Kidney epithelial cell (primary cell): ENCODE data around the gene SFRP5. TPM values are rescaled to one million over a fixed set of nuclear protein-coding genes. Genes with fewer than 3 reads are reported as not detected.

ENCODE experiments used
- DNase-seq: peaks from one replicate; pipeline ENCODE4 v3.0.0-alpha.2; 2010; ENCODE audit warnings: low read depth
- H3K27me3 ChIP-seq: 2 replicates; pipeline ENCODE4 v1.6.0; 2011; ENCODE audit warnings: low read length; ENCODE audit not compliant: control insufficient read depth, insufficient read depth
- H3K36me3 ChIP-seq: 2 replicates; pipeline ENCODE4 v1.5.1; 2011; ENCODE audit warnings: low read length; ENCODE audit not compliant: control insufficient read depth, insufficient read depth
- H3K4me3 ChIP-seq: 2 replicates; pipeline ENCODE4 v1.5.1; 2011; ENCODE audit warnings: low read depth, mild to moderate bottlenecking, control low read depth, low read length
- CTCF ChIP-seq: IDR thresholded peaks from 2 replicates; pipeline ENCODE4 v1.5.1; 2011; ENCODE audit warnings: mild to moderate bottlenecking, moderate library complexity, low read length, control low read depth, inconsistent platforms; ENCODE audit not compliant: insufficient read depth, poor library complexity, severe bottlenecking
- total RNA-seq: library from RNA; depleted of rRNA; stranded (reverse); fragments of >200 nt; gene quantifications from 2 replicates; pipeline ENCODE4 v1.2.3, GENCODE V29; 2015

Gene SFRP5
- total RNA-seq, 1 donor from 2014 or later = not detected

- Histone ChIP-seq H3K4me3 (no peak overlapping the region), H3K27me3 (peaks cover 7% of the 10 kb centered on the region), H3K36me3 (no peaks in the 10 kb centered on the region)
- no peak for DNase-seq
- no peak for TF ChIP-seq CTCF
Measured at GRCh38 chr10:97801422-97801821, 29.6 kb upstream of the SFRP5 start.

- no peak for TF ChIP-seq CTCF
- no peak overlapping the region for H3K4me3 ChIP-seq
- no peak for DNase-seq
- H3K36me3 ChIP-seq = no peaks in the 10 kb centered on the region
- H3K27me3 ChIP-seq = peaks cover 7% of the 10 kb centered on the region
Measured at GRCh38 chr10:97800474-97800873, 28.7 kb upstream of the SFRP5 start.

GRCh38 chr10:97798958-97799610 lies 27.3 kb upstream of the SFRP5 start:
- Histone ChIP-seq H3K27me3 (peaks cover 7% of the 10 kb centered on the region), H3K36me3 (no peaks in the 10 kb centered on the region), H3K4me3 (no peak overlapping the region)
- TF ChIP-seq CTCF = no peak
- DNase-seq = no peak

GRCh38 chr10:97796651-97797050 lies 24.9 kb upstream of the SFRP5 start:
- Histone ChIP-seq H3K4me3 (no peak overlapping the region), H3K27me3 (peaks cover 7% of the 10 kb centered on the region), H3K36me3 (no peaks in the 10 kb centered on the region)
- TF ChIP-seq CTCF = no peak
- no peak for DNase-seq

GRCh38 chr10:97795886-97796285 lies 24.1 kb upstream of the SFRP5 start:
- Histone ChIP-seq H3K4me3 (no peak overlapping the region), H3K36me3 (no peaks in the 10 kb centered on the region), H3K27me3 (peaks cover 3% of the 10 kb centered on the region)
- DNase-seq = no peak
- TF ChIP-seq CTCF = no peak
